B cell (primary cell): ENCODE data around the gene LTBP3.

Experiments
- CTCF ChIP-seq: fragments of 200-600 bp; IDR thresholded peaks from one replicate; pipeline ENCODE4 v1.8.0; 2022; ENCODE audit warnings: antibody characterized with exemption, mild to moderate bottlenecking
- EZH2 ChIP-seq: IDR thresholded peaks from 2 replicates; pipeline ENCODE4 v1.6.1; 2012; ENCODE audit warnings: borderline replicate concordance, low read depth, mild to moderate bottlenecking, moderate library complexity, low read length; ENCODE audit not compliant: insufficient read depth, poor library complexity, severe bottlenecking

- TF ChIP-seq EZH2 (no peak), CTCF (no peak)
Observed at GRCh38 chr11:65599955-65600246, 41.7 kb upstream of the LTBP3 start.
